Hepatocyte (in vitro differentiated cells): ENCODE results near the gene STARD7.

Experiments
- EZH2 ChIP-seq: fragments of 200-600 bp; sonication (generic); IDR thresholded peaks from 2 replicates; pipeline ENCODE4 v1.6.1; 2016; ENCODE audit warnings: antibody characterized with exemption, mild to moderate bottlenecking, borderline replicate concordance
- EZH2phosphoT487 ChIP-seq: fragments of 200-600 bp; sonication (generic); IDR thresholded peaks from one replicate; pipeline ENCODE4 v1.6.1; 2018; ENCODE audit warnings: antibody characterized with exemption, mild to moderate bottlenecking, low read depth, moderate library complexity; ENCODE audit not compliant: unreplicated experiment, severe bottlenecking
- TF ChIP-seq, protein P1 (sequence below): fragments of 200-600 bp; sonication (generic); IDR thresholded peaks from 2 replicates; pipeline ENCODE4 v1.5.1; 2016; ENCODE audit warnings: antibody characterized with exemption, mild to moderate bottlenecking; ENCODE audit not compliant: poor library complexity

DNA sequence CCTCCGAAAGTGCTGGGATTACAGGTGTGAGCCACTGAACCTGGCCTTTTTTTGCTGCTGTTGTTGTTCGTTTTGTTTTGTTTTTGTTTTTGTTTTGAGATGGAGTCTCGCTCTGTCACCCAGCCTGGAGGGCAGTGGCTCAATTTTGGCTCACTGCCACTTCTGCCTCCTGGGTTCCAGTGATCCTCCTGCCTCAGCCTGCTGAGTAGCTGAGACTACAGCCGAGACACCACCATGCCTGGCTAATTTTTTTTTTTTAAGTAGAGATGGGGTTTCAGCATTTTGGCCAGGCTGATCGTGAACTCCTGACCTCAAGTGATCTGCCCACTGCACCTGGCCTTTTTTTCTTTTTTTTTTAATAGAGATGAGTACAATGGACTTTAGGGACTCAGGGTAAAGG, 35.2 kb upstream of the STARD7 start:
- TF ChIP-seq, protein P1, sequence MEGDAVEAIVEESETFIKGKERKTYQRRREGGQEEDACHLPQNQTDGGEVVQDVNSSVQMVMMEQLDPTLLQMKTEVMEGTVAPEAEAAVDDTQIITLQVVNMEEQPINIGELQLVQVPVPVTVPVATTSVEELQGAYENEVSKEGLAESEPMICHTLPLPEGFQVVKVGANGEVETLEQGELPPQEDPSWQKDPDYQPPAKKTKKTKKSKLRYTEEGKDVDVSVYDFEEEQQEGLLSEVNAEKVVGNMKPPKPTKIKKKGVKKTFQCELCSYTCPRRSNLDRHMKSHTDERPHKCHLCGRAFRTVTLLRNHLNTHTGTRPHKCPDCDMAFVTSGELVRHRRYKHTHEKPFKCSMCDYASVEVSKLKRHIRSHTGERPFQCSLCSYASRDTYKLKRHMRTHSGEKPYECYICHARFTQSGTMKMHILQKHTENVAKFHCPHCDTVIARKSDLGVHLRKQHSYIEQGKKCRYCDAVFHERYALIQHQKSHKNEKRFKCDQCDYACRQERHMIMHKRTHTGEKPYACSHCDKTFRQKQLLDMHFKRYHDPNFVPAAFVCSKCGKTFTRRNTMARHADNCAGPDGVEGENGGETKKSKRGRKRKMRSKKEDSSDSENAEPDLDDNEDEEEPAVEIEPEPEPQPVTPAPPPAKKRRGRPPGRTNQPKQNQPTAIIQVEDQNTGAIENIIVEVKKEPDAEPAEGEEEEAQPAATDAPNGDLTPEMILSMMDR = no peak
- TF ChIP-seq EZH2 (no peak), EZH2phosphoT487 (no peak)
